IMR-90 (cell line): ENCODE data around the gene KCNH6.

Source experiments
- BHLHE40 ChIP-seq: fragments of 150-350 bp; IDR thresholded peaks from 2 replicates; pipeline ENCODE4 v1.6.1; 2016; ENCODE audit warnings: mild to moderate bottlenecking, low read depth, low read length
- CEBPB ChIP-seq: IDR thresholded peaks from 2 replicates; pipeline ENCODE4 v1.6.1; 2012; ENCODE audit warnings: low read depth, low read length, improper control_type of control experiment
- CHD1 ChIP-seq: IDR thresholded peaks from 2 replicates; pipeline ENCODE4 v1.6.1; 2012; ENCODE audit warnings: low read depth, low read length, improper control_type of control experiment
- CTCF ChIP-seq: conservative IDR thresholded peaks from 2 replicates; pipeline ENCODE4 v1.5.1; 2012; ENCODE audit warnings: mild to moderate bottlenecking, low read depth, low read length, improper control_type of control experiment
- ELK1 ChIP-seq: fragments of 150-350 bp; IDR thresholded peaks from 2 replicates; pipeline ENCODE4 v1.6.1; 2016; ENCODE audit warnings: low read depth, mild to moderate bottlenecking, low read length, moderate library complexity, borderline replicate concordance
- FOS ChIP-seq: fragments of 150-350 bp; IDR thresholded peaks from 2 replicates; pipeline ENCODE4 v1.6.1; 2016; ENCODE audit warnings: low read depth, low read length
- MAFK ChIP-seq: IDR thresholded peaks from 2 replicates; pipeline ENCODE4 v1.6.1; 2012; ENCODE audit warnings: low read depth, low read length, improper control_type of control experiment
- MAZ ChIP-seq: IDR thresholded peaks from 2 replicates; pipeline ENCODE4 v1.6.1; 2012; ENCODE audit warnings: low read depth, mild to moderate bottlenecking, low read length, improper control_type of control experiment, moderate library complexity, borderline replicate concordance
- MXI1 ChIP-seq: IDR thresholded peaks from 2 replicates; pipeline ENCODE4 v1.6.1; 2012; ENCODE audit warnings: low read depth, mild to moderate bottlenecking, low read length, moderate library complexity, borderline replicate concordance
- POLR2A ChIP-seq: IDR thresholded peaks from 2 replicates; pipeline ENCODE4 v1.6.1; 2012; ENCODE audit warnings: mild to moderate bottlenecking, low read depth, low read length
- RAD21 ChIP-seq: IDR thresholded peaks from 2 replicates; pipeline ENCODE4 v1.6.1; 2012; ENCODE audit warnings: low read length, improper control_type of control experiment
- RCOR1 ChIP-seq: IDR thresholded peaks from 2 replicates; pipeline ENCODE4 v1.6.1; 2012; ENCODE audit warnings: mild to moderate bottlenecking, low read length, improper control_type of control experiment; ENCODE audit not compliant: insufficient replicate concordance
- RFX5 ChIP-seq: IDR thresholded peaks from 2 replicates; pipeline ENCODE4 v1.8.0; 2012; ENCODE audit warnings: low read depth, mild to moderate bottlenecking, low read length, moderate library complexity
- USF2 ChIP-seq: fragments of 150-350 bp; IDR thresholded peaks from 2 replicates; pipeline ENCODE4 v1.6.1; 2017; ENCODE audit warnings: mild to moderate bottlenecking, antibody characterized with exemption, low read length, low read depth

- TF ChIP-seq POLR2A, result no peak
- no peak for TF ChIP-seq FOS
- TF ChIP-seq CTCF, result no peak
- no peak for TF ChIP-seq MXI1
- no peak for TF ChIP-seq RFX5
- TF ChIP-seq USF2, result no peak
- no peak for TF ChIP-seq CEBPB
- TF ChIP-seq RAD21, result no peak
- no peak for TF ChIP-seq RCOR1
- TF ChIP-seq ELK1, result no peak
- TF ChIP-seq MAFK, result no peak
- no peak for TF ChIP-seq MAZ
- no peak for TF ChIP-seq BHLHE40
- no peak for TF ChIP-seq CHD1
Measured at GRCh38 chr17:63517825-63518534, 5.2 kb upstream of the KCNH6 start.
